ENCODE results near the gene GPRIN3.
"Not testable (repeated sequence)": the region's sequence is repeated elsewhere in the genome, so short reads cannot be mapped to it uniquely, and the experiment has no call there.

The GPRIN3 gene

GRCh38 chr4:89288430-89288829, 19.2 kb downstream of the GPRIN3 start:
- no peak for DNase-seq

- no peak for DNase-seq
Measured at GRCh38 chr4:89287945-89288344, 19.7 kb downstream of the GPRIN3 start.

- DNase-seq: no peak
Measured at GRCh38 chr4:89285745-89286144, 21.9 kb downstream of the GPRIN3 start.

GRCh38 chr4:89284828-89285227, 22.8 kb downstream of the GPRIN3 start:
- DNase-seq: peak; percentile 50 to 51

- no peak for DNase-seq
Measured at GRCh38 chr4:89284020-89284424, 23.6 kb downstream of the GPRIN3 start.

- no peak for DNase-seq
Measured at GRCh38 chr4:89283226-89284009, 24.2 kb downstream of the GPRIN3 start.

- no peak for DNase-seq
Measured at GRCh38 chr4:89279385-89279784, 28.2 kb downstream of the GPRIN3 start.

GRCh38 chr4:89277412-89277811, 30.2 kb downstream of the GPRIN3 start:
- no peak for DNase-seq

- DNase-seq: no peak
Measured at GRCh38 chr4:89276296-89276695, 31.3 kb downstream of the GPRIN3 start.

- DNase-seq: no peak
Measured at GRCh38 chr4:89275587-89275986, 32.0 kb downstream of the GPRIN3 start.

- DNase-seq: no peak
Measured at GRCh38 chr4:89273741-89274141, 33.9 kb downstream of the GPRIN3 start.

GRCh38 chr4:89270792-89271191, 36.8 kb downstream of the GPRIN3 start:
- no peak for DNase-seq

- DNase-seq: no peak
Measured at GRCh38 chr4:89269121-89269666, 38.4 kb downstream of the GPRIN3 start.

GRCh38 chr4:89268679-89269078, 38.9 kb downstream of the GPRIN3 start:
- DNase-seq: no peak

- DNase-seq: no peak
Measured at GRCh38 chr4:89267846-89268245, 39.8 kb downstream of the GPRIN3 start.

- DNase-seq: no peak
Measured at GRCh38 chr4:89267392-89267791, 40.2 kb downstream of the GPRIN3 start.

- DNase-seq: no peak
Measured at GRCh38 chr4:89266128-89266527, 41.5 kb downstream of the GPRIN3 start.

GRCh38 chr4:89263265-89263664, 44.3 kb downstream of the GPRIN3 start:
- no peak for DNase-seq

GRCh38 chr4:89259301-89260028, 48.1 kb downstream of the GPRIN3 start:
- no peak for DNase-seq

GRCh38 chr4:89258506-89258905, 49.1 kb downstream of the GPRIN3 start:
- DNase-seq: no peak

GRCh38 chr4:89257376-89257775, 50.2 kb downstream of the GPRIN3 start:
- DNase-seq: no peak

GRCh38 chr4:89256203-89256800, 51.3 kb downstream of the GPRIN3 start:
- DNase-seq: no peak

GRCh38 chr4:89254847-89255246, 52.8 kb downstream of the GPRIN3 start:
- DNase-seq: peak; percentile 30 to 57

GRCh38 chr4:89254347-89254746, 53.3 kb downstream of the GPRIN3 start:
- not testable (repeated sequence) for DNase-seq

All from activated CD4-positive, alpha-beta T cell treated with anti-CD3 and anti-CD28 coated beads, Interleukin-2, amount 50 U/mL, for 48 hours (primary cell).